Liver (tissue), 9 donors: Measurements from ENCODE around the gene MYMK. TPM values are rescaled to one million over a fixed set of nuclear protein-coding genes. Genes with fewer than 3 reads are reported as not detected.

Experiments
- DNase-seq: peaks from one replicate; pipeline ENCODE4 v3.0.0-alpha.2; 2017; ENCODE audit warnings: low spot score
- H3K27ac ChIP-seq, 2 donors: one replicate each; pipeline ENCODE4 v1.7.0; 2013; ENCODE audit warnings: inconsistent platforms in 2 of 2, low read length in 2 of 2, control low read depth in 1 of 2, low read depth in 1 of 2, mild to moderate bottlenecking in 1 of 2
- H3K27me3 ChIP-seq, 4 donors: one replicate each; pipeline versions ENCODE4 v1.6.1 to v1.7.0; 2013; ENCODE audit warnings: low read length in 3 of 4, inconsistent platforms in 1 of 4, mild to moderate bottlenecking in 1 of 4, moderate library complexity in 1 of 4; ENCODE audit not compliant: control insufficient read depth in 4 of 4, insufficient read depth in 4 of 4
- H3K36me3 ChIP-seq, 4 donors: one replicate each; pipeline versions ENCODE4 v1.6.1 to v1.7.0; 2013; ENCODE audit warnings: low read length in 3 of 4, mild to moderate bottlenecking in 3 of 4, low read depth in 1 of 4, moderate library complexity in 1 of 4; ENCODE audit not compliant: control insufficient read depth in 4 of 4, insufficient read depth in 3 of 4
- H3K4me1 ChIP-seq, 4 donors: one replicate each; pipeline versions ENCODE4 v1.6.1 to v1.7.0; 2013; ENCODE audit warnings: low read length in 3 of 4, mild to moderate bottlenecking in 3 of 4, moderate library complexity in 1 of 4; ENCODE audit not compliant: control insufficient read depth in 4 of 4, insufficient read depth in 4 of 4
- H3K4me3 ChIP-seq, 3 donors: one replicate each; pipeline versions ENCODE4 v1.6.1 to v1.7.0; 2013; ENCODE audit warnings: low read length in 3 of 3, control low read depth in 1 of 3, low read depth in 1 of 3, mild to moderate bottlenecking in 1 of 3
- H3K9ac ChIP-seq, 2 donors: one replicate each; pipeline ENCODE4 v1.7.0; 2013; ENCODE audit warnings: low read length in 2 of 2, mild to moderate bottlenecking in 2 of 2, moderate library complexity in 2 of 2, control low read depth in 1 of 2, low read depth in 1 of 2
- H3K9me3 ChIP-seq, 4 donors: one replicate each; pipeline versions ENCODE4 v1.6.1 to v1.7.0; 2013; ENCODE audit warnings: low read length in 3 of 4; ENCODE audit not compliant: control insufficient read depth in 4 of 4
- ATF3 ChIP-seq: IDR thresholded peaks from 2 replicates; pipeline ENCODE4 v1.6.1; 2016; ENCODE audit warnings: antibody characterized with exemption
- EGR1 ChIP-seq, 2 donors: IDR thresholded peaks; 2 replicates each; pipeline ENCODE4 v1.6.1; 2016 to 2018; ENCODE audit warnings: antibody characterized with exemption in 2 of 2, low read depth in 2 of 2
- FOXA1 ChIP-seq: IDR thresholded peaks from 2 replicates; pipeline ENCODE4 v1.6.1; 2016; ENCODE audit warnings: antibody characterized with exemption
- FOXA2 ChIP-seq: IDR thresholded peaks from 2 replicates; pipeline ENCODE4 v1.6.1; 2016; ENCODE audit warnings: antibody characterized with exemption
- GABPA ChIP-seq, 2 donors: IDR thresholded peaks in 1 of 2; conservative IDR thresholded peaks in 1 of 2; 2 replicates each; pipeline ENCODE4 v1.6.1; 2016; ENCODE audit warnings: antibody characterized with exemption in 2 of 2, mild to moderate bottlenecking in 1 of 2, moderate library complexity in 1 of 2
- HNF4A ChIP-seq, 2 donors: conservative IDR thresholded peaks; 2 replicates each; pipeline ENCODE4 v1.6.1; 2016; ENCODE audit warnings: antibody characterized with exemption in 2 of 2, mild to moderate bottlenecking in 2 of 2
- HNF4G ChIP-seq: IDR thresholded peaks from 2 replicates; pipeline ENCODE4 v1.6.1; 2016; ENCODE audit warnings: antibody characterized with exemption
- JUND ChIP-seq, 2 donors: IDR thresholded peaks; 2 replicates each; pipeline ENCODE4 v1.6.1; 2016; ENCODE audit warnings: antibody characterized with exemption in 2 of 2
- NR2F2 ChIP-seq: IDR thresholded peaks from 2 replicates; pipeline ENCODE4 v1.6.1; 2016; ENCODE audit warnings: antibody characterized with exemption
- RAD21 ChIP-seq, 2 donors: IDR thresholded peaks; 2 replicates each; pipeline ENCODE4 v1.6.1; 2016; ENCODE audit warnings: antibody characterized with exemption in 2 of 2, mild to moderate bottlenecking in 2 of 2
- REST ChIP-seq: IDR thresholded peaks from 2 replicates; pipeline ENCODE4 v1.6.1; 2016; ENCODE audit warnings: antibody characterized with exemption, mild to moderate bottlenecking
- RXRA ChIP-seq, 2 donors: IDR thresholded peaks; 2 replicates each; pipeline ENCODE4 v1.6.1; 2017 to 2018; ENCODE audit warnings: antibody characterized with exemption in 2 of 2, mild to moderate bottlenecking in 1 of 2
- SP1 ChIP-seq: IDR thresholded peaks from 2 replicates; pipeline ENCODE4 v1.6.1; 2018; ENCODE audit warnings: antibody characterized with exemption, mild to moderate bottlenecking
- TAF1 ChIP-seq: conservative IDR thresholded peaks from 2 replicates; pipeline ENCODE4 v1.6.1; 2016; ENCODE audit warnings: antibody characterized with exemption, mild to moderate bottlenecking
- YY1 ChIP-seq: IDR thresholded peaks from 2 replicates; pipeline ENCODE4 v1.6.1; 2016; ENCODE audit warnings: antibody characterized with exemption, mild to moderate bottlenecking
- WGBS: extraction: QIAGEN DNeasy Blood & Tissue Kit; methylation state at CpG from one replicate; pipeline ENCODE4 v1.1.7; 2013; 5-methylcytosine and 5-hydroxymethylcytosine counted together
- polyA plus RNA-seq, 2 donors: library from polyadenylated mRNA; stranded (reverse) in 1 of 2; unstranded in 1 of 2; fragments of 200-250 nt in 1 of 2; fragments of >200 nt in 1 of 2; fragmentation: Nextera tagmentation in 1 of 2; extraction: Ambion mirVana in 1 of 2; gene quantifications; one replicate each; pipeline versions ENCODE4 v1.2.1 to v1.2.3, GENCODE V29; 2013 to 2015
- total RNA-seq, 2 donors: library from RNA; depleted of rRNA; stranded (reverse); fragments of >200 nt; gene quantifications; one replicate each; pipeline ENCODE4 v1.2.3, GENCODE V29; 2014
- TF ChIP-seq, protein P1 (sequence below): fragments of 150-350 bp; IDR thresholded peaks from 2 replicates; pipeline ENCODE4 v1.5.1; 2017; ENCODE audit warnings: improper control_type of control experiment, low read depth, low read length; ENCODE audit not compliant: missing input control
- TF ChIP-seq, protein P2 (sequence below): IDR thresholded peaks from 2 replicates; pipeline ENCODE4 v1.6.1; 2016; ENCODE audit warnings: antibody characterized with exemption
- TF ChIP-seq, protein P3 (sequence below): IDR thresholded peaks from 2 replicates; pipeline ENCODE4 v1.6.1; 2016; ENCODE audit warnings: antibody characterized with exemption
- donor health status: healthy.
- donor health status: healthy.
- donor health status: healthy.
- donor health status: healthy.
- donor health status: healthy.

MYMK gene
- total and polyA plus RNA-seq, 4 donors, result not detected

DNA sequence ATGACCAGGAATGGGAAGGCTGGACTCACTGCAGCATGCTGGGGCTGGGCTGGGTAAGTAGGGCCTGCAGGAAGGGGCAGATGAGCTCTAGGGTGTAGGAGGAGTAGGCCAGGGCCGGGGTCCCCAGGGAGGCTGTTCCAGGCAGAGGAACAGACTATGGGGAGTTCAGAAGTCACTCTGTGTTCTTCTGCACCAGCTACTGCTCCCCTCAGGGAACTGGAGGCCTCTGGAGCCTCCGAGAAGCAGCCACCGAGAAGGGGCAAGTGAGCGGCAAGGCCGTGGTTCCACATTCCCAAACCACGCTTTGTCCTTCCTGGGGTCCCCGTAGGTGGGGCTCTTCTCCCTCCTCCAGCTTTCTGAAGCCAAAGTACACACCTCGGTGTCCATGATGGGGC, 37.4 kb downstream of the MYMK start:
- H3K36me3 ChIP-seq, result no peaks in the 10 kb centered on the region
- WGBS, result 91% methylated on average over 8 of the region's 8 CpGs
- no peak overlapping the region for H3K27ac ChIP-seq
- H3K27me3 ChIP-seq, result no peaks in the 10 kb centered on the region
- H3K4me3 ChIP-seq, result no peak overlapping the region
- DNase-seq, result no peak
- H3K9me3 ChIP-seq, result no peaks in the 10 kb centered on the region
- H3K9ac ChIP-seq, result no peak overlapping the region
- peaks cover 0 to 6% (median 1%) of the 10 kb centered on the region in 4 donors for H3K4me1 ChIP-seq
- TF ChIP-seq JUND (IDR thresholded peaks at IDR 0.05) (no peak), FOXA2 (no peak), HNF4G (no peak)

GRCh38 chr9:133485531-133486260, 39.1 kb downstream of the MYMK start:
- Histone ChIP-seq H3K36me3 (no peaks in the 10 kb centered on the region), H3K9me3 (no peaks in the 10 kb centered on the region), H3K27me3 (no peaks in the 10 kb centered on the region), H3K4me3 (no peak overlapping the region), H3K27ac (no peak overlapping the region), H3K4me1 (peaks cover 0 to 6% (median 1%) of the 10 kb centered on the region in 4 donors), H3K9ac (no peak overlapping the region)
- TF ChIP-seq, protein P1, sequence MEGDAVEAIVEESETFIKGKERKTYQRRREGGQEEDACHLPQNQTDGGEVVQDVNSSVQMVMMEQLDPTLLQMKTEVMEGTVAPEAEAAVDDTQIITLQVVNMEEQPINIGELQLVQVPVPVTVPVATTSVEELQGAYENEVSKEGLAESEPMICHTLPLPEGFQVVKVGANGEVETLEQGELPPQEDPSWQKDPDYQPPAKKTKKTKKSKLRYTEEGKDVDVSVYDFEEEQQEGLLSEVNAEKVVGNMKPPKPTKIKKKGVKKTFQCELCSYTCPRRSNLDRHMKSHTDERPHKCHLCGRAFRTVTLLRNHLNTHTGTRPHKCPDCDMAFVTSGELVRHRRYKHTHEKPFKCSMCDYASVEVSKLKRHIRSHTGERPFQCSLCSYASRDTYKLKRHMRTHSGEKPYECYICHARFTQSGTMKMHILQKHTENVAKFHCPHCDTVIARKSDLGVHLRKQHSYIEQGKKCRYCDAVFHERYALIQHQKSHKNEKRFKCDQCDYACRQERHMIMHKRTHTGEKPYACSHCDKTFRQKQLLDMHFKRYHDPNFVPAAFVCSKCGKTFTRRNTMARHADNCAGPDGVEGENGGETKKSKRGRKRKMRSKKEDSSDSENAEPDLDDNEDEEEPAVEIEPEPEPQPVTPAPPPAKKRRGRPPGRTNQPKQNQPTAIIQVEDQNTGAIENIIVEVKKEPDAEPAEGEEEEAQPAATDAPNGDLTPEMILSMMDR, result no peak
- no peak for TF ChIP-seq EGR1 (IDR thresholded peaks at IDR 0.05; ENCODE audit: low read depth in 2 of 2)
- no peak for TF ChIP-seq TAF1
- no peak for TF ChIP-seq FOXA2
- TF ChIP-seq YY1, result no peak
- no peak for TF ChIP-seq REST
- TF ChIP-seq RXRA (IDR thresholded peaks at IDR 0.05), result no peak
- no peak for TF ChIP-seq JUND (IDR thresholded peaks at IDR 0.05)
- no peak for TF ChIP-seq RAD21 (IDR thresholded peaks at IDR 0.05)
- TF ChIP-seq HNF4G, result no peak
- TF ChIP-seq SP1, result no peak
- no peak for TF ChIP-seq GABPA (IDR thresholded peaks at IDR 0.05 in 1 of 2, conservative IDR thresholded peaks at IDR 0.05 in 1 of 2)
- TF ChIP-seq ATF3, result no peak
- TF ChIP-seq NR2F2, result no peak
- TF ChIP-seq HNF4A (conservative IDR thresholded peaks at IDR 0.05), result no peak
- TF ChIP-seq, protein P2, sequence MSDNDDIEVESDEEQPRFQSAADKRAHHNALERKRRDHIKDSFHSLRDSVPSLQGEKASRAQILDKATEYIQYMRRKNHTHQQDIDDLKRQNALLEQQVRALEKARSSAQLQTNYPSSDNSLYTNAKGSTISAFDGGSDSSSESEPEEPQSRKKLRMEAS, result no peak
- no peak for TF ChIP-seq FOXA1
- TF ChIP-seq, protein P3, sequence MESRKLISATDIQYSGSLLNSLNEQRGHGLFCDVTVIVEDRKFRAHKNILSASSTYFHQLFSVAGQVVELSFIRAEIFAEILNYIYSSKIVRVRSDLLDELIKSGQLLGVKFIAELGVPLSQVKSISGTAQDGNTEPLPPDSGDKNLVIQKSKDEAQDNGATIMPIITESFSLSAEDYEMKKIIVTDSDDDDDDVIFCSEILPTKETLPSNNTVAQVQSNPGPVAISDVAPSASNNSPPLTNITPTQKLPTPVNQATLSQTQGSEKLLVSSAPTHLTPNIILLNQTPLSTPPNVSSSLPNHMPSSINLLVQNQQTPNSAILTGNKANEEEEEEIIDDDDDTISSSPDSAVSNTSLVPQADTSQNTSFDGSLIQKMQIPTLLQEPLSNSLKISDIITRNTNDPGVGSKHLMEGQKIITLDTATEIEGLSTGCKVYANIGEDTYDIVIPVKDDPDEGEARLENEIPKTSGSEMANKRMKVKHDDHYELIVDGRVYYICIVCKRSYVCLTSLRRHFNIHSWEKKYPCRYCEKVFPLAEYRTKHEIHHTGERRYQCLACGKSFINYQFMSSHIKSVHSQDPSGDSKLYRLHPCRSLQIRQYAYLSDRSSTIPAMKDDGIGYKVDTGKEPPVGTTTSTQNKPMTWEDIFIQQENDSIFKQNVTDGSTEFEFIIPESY, result no peak
- DNase-seq, result no peak
- WGBS, result 60% methylated on average over 25 of the region's 25 CpGs
